Neural cell (in vitro differentiated cells): ENCODE measurements around the gene COPZ1.

ENCODE experiments used
- EP300 ChIP-seq: fragments of 450-650 bp; conservative IDR thresholded peaks from 2 replicates; pipeline ENCODE4 v1.6.1; 2014; ENCODE audit warnings: antibody characterized with exemption, mild to moderate bottlenecking, moderate library complexity; ENCODE audit not compliant: poor library complexity, severe bottlenecking
- EZH2 ChIP-seq: fragments of 200-600, 300-800 bp; shearing (Covaris generic), sonication (generic); IDR thresholded peaks from 2 replicates; pipeline ENCODE4 v1.6.1; 2014; ENCODE audit warnings: antibody characterized with exemption, low read length, borderline replicate concordance, mild to moderate bottlenecking; ENCODE audit not compliant: insufficient read depth, poor library complexity, severe bottlenecking
- MXI1 ChIP-seq: fragments of 450-650 bp; conservative IDR thresholded peaks from 2 replicates; pipeline ENCODE4 v1.6.1; 2014; ENCODE audit warnings: antibody characterized with exemption, mild to moderate bottlenecking; ENCODE audit not compliant: poor library complexity, severe bottlenecking
- POLR2AphosphoS5 ChIP-seq: IDR thresholded peaks from 2 replicates; pipeline ENCODE4 v1.6.1; 2012
- RAD21 ChIP-seq: fragments of 450-650 bp; conservative IDR thresholded peaks from 2 replicates; pipeline ENCODE4 v1.6.1; 2014; ENCODE audit warnings: antibody characterized with exemption, mild to moderate bottlenecking, moderate library complexity
- SMC3 ChIP-seq: fragments of 450-650 bp; conservative IDR thresholded peaks from 2 replicates; pipeline ENCODE4 v1.6.1; 2014; ENCODE audit warnings: antibody characterized with exemption, mild to moderate bottlenecking, moderate library complexity; ENCODE audit not compliant: poor library complexity
- TAF1 ChIP-seq: IDR thresholded peaks from 2 replicates; pipeline ENCODE4 v1.6.1; 2012; ENCODE audit warnings: low read depth
- TF ChIP-seq, protein P1 (sequence below): fragments of 450-650 bp; IDR thresholded peaks from 2 replicates; pipeline ENCODE4 v1.5.1; 2014; ENCODE audit warnings: antibody characterized with exemption, mild to moderate bottlenecking, moderate library complexity; ENCODE audit not compliant: poor library complexity, severe bottlenecking
- TF ChIP-seq, protein P2 (sequence below): IDR thresholded peaks from 2 replicates; pipeline ENCODE4 v1.6.1; 2012; ENCODE audit warnings: borderline replicate concordance

DNA sequence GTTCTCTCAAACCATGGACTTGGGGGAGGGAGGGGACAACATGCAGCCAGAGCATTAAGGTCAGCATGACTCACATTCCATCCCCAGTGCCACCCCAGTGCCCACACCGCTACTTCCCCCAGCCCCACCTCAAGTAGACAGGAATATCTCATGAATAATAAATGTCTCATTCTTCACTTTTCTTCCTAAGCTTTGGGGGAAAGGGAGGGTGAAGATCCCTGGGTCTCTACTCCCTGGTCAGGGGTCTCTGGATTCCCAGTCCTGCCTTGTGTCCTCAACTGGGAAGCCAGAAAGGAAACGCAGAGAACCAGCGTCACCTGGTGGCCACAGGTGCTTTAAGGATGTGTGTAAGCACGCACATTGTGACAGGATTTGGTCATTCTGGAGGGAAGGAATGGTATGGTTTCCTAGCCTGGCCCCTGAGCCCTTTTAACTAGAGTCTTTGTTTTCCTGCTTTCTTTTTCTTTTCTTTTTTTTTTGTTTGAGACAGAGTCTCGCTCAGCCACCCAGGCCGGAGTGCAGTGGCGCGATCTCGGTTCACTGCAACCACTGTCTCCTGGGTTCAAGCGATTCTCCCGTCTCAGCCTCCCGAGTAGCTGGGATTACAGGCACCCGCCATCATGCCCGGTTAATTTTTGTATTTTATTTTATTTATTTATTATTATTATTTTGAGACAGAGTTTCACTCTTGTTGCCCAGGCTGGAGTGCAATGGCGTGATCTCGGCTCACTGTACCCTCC, 36.0 kb downstream of the COPZ1 start:
- no peak for TF ChIP-seq POLR2AphosphoS5
- TF ChIP-seq TAF1 = no peak
- no peak for TF ChIP-seq MXI1
- no peak for TF ChIP-seq EP300
- TF ChIP-seq, protein P1, sequence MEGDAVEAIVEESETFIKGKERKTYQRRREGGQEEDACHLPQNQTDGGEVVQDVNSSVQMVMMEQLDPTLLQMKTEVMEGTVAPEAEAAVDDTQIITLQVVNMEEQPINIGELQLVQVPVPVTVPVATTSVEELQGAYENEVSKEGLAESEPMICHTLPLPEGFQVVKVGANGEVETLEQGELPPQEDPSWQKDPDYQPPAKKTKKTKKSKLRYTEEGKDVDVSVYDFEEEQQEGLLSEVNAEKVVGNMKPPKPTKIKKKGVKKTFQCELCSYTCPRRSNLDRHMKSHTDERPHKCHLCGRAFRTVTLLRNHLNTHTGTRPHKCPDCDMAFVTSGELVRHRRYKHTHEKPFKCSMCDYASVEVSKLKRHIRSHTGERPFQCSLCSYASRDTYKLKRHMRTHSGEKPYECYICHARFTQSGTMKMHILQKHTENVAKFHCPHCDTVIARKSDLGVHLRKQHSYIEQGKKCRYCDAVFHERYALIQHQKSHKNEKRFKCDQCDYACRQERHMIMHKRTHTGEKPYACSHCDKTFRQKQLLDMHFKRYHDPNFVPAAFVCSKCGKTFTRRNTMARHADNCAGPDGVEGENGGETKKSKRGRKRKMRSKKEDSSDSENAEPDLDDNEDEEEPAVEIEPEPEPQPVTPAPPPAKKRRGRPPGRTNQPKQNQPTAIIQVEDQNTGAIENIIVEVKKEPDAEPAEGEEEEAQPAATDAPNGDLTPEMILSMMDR = peak; percentile 96
- peak; percentile 98 for TF ChIP-seq RAD21
- TF ChIP-seq, protein P2, sequence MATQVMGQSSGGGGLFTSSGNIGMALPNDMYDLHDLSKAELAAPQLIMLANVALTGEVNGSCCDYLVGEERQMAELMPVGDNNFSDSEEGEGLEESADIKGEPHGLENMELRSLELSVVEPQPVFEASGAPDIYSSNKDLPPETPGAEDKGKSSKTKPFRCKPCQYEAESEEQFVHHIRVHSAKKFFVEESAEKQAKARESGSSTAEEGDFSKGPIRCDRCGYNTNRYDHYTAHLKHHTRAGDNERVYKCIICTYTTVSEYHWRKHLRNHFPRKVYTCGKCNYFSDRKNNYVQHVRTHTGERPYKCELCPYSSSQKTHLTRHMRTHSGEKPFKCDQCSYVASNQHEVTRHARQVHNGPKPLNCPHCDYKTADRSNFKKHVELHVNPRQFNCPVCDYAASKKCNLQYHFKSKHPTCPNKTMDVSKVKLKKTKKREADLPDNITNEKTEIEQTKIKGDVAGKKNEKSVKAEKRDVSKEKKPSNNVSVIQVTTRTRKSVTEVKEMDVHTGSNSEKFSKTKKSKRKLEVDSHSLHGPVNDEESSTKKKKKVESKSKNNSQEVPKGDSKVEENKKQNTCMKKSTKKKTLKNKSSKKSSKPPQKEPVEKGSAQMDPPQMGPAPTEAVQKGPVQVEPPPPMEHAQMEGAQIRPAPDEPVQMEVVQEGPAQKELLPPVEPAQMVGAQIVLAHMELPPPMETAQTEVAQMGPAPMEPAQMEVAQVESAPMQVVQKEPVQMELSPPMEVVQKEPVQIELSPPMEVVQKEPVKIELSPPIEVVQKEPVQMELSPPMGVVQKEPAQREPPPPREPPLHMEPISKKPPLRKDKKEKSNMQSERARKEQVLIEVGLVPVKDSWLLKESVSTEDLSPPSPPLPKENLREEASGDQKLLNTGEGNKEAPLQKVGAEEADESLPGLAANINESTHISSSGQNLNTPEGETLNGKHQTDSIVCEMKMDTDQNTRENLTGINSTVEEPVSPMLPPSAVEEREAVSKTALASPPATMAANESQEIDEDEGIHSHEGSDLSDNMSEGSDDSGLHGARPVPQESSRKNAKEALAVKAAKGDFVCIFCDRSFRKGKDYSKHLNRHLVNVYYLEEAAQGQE = peak; percentile 48
- no peak for TF ChIP-seq EZH2
- peak; percentile 98 for TF ChIP-seq SMC3
